NOMO-1 treated with dmso at 0.1 percent for 144 hours (cell line): ENCODE measurements around the gene CPNE6.

ENCODE experiments used
- DNase-seq: peaks from one replicate; lab custom pipeline; 2025; ENCODE audit not compliant: unreplicated experiment; lab: John Stamatoyannopoulos, UW

The CPNE6 gene

DNA sequence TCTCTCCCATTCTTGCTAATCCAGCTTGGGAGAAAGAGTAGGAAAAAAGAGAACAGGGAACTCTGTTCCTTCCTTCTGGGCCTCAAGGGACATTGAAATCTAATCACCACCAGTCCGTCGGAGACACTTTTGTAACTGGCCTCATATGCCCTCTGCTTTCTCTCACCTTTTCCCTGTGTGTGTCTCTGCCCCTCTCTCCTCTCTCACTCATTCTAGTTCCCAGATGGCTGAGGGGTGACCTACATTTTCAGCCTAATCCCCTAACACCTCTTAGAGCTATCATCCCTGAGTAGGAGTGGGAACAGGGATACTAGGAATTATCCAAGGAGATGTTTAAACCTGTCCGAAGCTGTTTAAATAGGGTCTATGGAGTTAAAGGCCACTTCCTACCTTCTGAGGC is 13.9 kb downstream of the CPNE6 start:
- DNase-seq = no peak

DNA sequence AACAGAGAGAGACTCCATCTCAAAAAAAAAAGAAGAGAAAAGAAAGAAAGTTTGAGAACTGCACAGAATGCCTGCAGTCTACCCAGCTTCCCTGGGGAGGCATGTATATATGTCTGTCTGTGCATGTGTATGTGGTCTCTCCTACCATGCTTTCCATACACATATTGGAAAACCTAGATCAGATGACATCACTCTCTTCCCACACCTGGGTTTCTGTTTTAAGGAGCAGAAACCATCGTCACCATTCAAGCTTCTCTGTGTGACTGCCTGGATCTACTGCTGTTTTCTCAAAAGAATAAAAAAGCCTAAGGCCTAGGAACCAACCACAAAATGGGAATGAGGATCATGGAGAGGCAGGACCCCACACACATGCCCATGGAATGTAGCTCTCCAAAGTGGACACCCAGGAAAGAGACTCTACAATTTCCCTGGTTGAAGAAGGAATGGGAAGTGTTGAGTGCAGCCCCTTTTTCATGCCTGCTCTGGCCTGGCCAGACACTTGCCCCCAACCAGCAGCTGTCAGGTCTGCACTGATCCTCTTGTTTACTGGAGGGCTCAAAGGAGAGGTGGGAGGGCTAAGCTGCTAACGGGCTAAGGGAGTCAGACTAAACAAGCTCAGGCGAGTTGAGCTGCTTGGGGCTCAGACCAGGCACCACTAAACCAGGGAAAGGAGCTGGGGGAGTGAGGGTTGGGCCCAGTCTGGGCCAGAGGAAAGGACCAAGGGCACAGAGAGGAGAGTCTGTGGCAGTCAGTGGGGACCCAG is 15.0 kb downstream of the CPNE6 start:
- no peak for DNase-seq

DNA sequence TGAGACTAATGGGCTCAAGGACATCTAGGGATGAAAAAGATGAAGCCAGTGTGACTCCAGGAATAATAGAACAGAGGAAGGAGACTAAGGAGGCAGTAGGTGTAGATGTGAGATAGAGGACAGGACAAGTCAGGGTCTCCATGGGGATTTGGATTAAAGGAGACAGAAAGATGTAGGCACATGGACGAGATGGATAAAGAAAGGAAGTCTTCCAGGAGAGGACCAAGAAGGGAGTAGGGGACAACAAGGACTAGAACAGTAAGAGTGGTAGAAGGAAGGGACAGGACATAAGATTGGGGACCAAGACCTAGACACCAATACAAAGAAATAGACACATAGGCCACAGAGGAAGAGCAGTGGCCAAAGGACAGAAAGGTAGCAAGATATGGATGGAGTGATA is 15.6 kb downstream of the CPNE6 start:
- no peak for DNase-seq

DNA sequence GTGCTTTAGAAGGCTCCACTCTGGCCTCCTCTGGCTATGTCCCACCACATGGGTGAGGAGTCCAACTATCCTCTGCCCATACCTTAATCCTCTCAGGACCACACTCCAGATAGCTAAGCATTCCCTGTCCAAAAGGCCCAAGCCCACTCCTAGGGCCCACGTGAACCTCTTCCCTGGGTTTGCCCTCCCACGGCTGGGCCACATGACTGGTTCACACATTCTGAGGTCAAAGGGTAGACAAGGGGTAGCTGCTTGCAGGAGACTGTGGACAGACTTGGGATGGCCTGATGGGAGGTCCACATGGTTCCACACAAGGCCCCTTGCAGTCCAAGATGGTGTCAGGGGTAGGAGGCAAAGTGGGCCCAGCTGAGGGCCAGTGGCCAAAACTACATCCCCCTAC is 16.7 kb downstream of the CPNE6 start:
- DNase-seq = no peak

DNA sequence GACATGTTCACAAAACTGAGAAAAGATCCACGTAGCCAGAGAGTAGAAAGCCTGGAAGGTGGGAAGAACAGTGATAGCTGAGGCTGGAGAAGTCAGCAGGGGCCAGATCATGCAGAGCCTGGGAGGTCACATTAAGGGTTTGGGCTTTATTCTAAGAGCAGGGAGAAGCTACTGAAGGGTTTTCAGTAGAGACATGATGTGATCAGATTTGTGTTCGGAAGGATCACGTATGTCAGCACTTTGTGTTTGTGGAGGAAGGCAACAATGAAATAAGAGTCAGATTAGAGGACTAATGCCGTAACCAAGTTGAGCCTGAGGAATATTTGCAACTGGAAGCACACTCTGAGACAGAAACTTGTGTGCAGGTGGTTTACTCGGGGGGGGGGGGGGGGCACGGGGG is 18.5 kb downstream of the CPNE6 start:
- no peak for DNase-seq

DNA sequence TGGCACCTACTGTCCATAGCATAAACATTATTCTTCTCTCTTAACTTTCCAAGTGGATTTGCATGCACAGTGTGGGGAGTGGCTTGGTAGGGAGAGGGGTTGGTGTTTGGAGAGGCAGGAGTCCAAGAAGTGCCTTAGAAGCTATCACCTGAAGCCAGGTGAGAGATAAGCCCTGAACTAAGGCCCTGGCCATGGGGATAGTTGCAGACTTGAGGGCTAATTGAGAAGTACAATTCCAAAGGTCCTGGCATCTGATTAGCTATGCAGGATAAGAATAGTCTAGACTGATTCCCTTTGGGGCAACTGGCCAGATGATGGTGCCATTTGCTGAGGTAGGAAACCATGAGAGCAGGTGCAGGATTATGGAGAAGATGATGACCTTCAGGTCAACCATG is 20.7 kb downstream of the CPNE6 start:
- no peak for DNase-seq

DNA sequence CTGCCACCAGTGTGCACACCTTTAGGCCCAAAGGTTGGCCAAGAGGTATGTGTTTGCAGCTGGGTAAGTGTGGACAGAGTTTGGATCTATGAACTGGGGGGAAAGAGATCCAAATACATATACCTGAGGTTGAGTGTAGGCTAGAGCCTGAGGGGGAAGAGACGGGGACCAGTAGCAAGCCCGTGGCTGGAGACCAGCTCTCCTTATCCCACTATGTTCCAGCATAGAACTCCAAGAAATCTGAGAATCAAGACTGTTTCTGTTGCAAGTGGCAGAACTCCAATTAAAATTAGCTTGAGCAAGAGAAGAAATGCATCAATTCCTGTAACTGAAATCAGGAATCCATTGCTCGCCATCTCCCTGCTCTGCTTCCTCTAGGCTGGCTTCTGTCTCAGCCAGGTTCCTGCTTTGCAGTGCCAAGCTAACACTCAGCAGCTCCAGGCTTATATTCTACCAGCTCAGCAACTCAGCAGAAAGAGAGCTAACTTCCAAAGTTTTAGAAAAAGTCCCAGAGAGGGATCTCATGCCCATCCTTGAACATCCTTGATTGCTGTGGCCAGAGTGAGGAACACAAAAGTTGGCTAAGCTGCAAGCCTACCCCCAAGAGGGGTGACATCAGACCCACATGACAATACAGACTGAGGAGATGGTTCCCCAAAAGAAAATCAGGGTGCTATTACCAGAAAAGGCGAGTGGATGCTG is 21.3 kb downstream of the CPNE6 start:
- no peak for DNase-seq

DNA sequence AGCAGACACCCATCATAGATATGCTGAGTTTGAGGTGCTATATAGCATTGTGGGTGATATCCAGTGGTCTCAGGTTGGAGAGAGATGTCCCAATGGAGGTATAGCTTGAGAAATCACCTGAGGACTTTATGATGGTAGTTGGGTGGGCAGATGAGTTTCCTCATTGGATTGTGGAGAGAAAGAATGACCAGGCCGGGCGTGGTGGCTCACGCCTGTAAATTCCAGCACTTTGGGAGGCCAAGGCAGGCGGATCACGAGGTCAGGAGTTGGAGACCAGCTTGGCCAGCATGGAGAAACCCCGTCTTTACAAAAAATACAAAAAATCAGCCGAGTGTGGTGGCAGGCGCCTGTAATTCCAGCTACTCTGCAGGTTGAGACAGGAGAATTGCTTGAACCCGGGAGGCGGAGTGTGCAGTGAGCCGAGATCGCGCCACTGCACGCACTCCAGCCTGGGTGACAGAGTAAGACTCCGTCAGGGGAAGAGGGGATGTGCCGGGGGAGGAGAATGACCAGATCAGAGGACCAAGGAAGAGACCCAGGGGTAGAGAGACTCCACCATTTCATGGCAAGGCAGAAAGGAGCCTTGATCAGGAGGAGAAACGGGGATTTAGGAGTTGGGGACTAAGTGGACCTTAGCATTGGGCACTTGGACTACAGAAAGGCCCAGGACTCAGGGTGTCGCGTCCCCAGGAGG is 22.0 kb downstream of the CPNE6 start:
- DNase-seq = no peak

DNA sequence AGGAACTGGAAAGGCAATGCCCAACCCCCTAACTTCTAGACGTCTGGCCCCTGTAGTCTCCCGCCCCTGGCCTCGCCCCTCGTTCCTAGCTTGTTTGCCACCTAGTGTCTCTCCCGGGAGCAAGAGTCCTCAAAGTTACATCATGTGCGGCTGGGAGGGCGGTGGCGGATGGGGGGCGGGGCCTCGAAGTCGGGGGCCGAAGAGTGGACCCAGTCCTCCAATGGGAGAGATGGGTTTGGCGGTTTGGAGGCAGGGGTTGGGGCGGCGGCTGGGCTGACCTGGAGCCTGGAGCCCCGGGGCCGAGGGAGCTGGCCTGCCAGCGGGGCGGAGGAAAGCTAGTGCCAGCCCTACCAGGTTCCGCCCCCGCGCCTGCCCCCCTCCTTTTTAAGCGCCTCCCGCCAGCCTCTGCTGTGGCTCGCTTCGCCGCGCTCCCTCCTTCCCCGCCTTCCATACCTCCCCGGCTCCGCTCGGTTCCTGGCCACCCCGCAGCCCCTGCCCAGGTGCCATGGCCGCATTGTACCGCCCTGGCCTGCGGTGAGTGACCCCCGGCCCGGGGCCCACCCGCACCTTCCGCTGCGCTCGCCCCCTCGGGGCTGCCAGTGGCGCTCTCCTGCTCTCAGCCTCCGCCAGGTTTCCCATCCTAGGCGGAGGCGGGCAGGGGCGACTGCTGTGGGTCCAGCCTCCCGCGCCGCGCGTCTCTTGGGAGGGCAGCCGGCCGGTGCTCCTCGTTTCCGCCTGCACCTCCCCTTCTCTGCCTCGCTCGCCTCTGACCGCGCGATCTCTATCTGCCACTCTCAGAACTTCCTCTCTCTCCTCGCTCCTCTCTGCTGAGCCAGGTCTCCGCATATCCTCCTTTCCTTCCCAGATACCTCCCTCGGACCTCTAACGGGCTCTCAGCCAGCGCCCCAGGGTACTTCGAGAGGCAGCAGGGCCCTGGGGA is 22.8 kb downstream of the CPNE6 start, which contains the start of gene PCK2:
Gene PCK2, plus strand, starts transcription at position 411 of the 940 bp plus-strand sequence. Its CDS starts 95 bp downstream, at position 506.
- peak; percentile 86 for DNase-seq

DNA sequence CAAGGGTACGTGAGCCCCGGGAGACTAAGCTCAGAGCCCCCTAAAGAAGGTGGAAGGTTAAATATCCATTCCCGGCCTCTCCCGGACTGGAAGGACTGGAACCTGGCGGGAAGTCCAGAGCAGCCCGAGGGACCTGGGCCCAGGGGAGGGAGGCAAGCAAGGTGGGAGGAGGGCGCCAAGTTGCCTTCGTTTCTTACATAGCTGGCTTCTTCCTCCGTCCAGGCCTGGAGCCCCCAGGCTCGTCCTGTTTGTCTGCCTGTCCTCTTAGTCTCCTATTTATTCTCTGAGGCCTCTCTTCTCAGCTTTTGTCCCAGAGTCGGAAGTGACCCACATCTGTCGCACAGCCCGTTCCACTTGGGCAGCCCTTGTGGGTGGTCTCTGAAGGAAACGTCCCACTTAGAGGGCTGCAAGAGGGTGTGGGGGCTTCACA is 23.5 kb downstream of the CPNE6 start:
- DNase-seq = no peak

DNA sequence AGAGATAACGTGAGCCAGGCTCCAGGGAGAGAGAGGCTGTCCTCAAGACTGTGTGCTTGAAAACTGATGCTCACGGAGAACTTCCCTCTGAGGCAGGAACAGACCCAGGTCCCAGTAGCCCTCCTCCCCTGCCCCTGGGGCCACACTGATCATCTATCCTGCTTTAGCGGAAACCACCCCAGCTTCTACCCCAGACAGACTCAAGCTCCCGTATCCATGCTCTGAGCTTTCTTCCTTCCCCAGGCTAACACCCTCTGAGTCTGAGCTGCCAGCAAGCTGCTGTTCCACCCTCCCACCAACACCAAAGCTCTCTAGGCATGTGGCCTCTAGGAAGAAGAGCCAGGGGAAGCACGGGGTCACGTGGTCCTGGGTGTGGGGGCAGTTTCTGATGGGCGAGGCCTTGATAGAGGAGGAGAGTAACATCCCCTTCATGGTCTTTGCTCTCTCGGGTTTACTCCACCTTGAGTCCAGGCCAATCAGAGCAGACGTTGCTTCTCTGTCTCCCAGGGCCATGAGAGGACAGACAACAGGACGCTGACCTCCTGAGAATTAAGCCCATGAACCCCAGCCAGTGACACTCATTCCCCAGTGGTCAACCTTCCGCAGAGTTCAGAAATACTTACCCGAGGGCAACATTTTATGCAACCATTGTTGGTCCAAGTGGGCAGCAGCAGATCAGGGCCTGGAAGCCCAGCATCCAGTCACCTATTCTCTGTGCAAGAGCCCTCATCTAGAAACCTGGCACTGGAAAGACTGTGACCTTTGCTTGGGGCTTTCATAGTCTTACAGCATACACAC is 24.1 kb downstream of the CPNE6 start:
- peak; percentile 42 for DNase-seq

DNA sequence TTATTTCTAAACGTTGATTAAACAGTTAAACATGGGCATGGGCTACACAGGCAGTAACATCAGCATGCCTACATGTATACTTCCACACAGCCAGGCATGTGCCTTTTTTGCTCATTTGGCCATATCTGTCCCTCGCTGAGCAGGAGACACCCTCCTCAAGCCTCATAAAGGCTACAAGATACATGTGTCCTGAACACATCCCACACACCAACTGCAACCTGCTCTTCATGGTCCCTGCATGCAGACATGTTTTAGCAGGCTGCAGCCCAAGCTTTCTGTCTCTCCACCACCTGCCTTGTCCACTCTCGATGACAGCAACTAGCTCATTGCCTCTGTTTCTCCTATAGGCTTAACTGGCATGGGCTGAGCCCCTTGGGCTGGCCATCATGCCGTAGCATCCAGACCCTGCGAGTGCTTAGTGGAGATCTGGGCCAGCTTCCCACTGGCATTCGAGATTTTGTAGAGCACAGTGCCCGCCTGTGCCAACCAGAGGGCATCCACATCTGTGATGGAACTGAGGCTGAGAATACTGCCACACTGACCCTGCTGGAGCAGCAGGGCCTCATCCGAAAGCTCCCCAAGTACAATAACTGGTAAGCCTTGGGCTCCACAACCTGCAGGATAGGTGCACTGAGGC is 25.3 kb downstream of the CPNE6 start:
- DNase-seq = no peak

DNA sequence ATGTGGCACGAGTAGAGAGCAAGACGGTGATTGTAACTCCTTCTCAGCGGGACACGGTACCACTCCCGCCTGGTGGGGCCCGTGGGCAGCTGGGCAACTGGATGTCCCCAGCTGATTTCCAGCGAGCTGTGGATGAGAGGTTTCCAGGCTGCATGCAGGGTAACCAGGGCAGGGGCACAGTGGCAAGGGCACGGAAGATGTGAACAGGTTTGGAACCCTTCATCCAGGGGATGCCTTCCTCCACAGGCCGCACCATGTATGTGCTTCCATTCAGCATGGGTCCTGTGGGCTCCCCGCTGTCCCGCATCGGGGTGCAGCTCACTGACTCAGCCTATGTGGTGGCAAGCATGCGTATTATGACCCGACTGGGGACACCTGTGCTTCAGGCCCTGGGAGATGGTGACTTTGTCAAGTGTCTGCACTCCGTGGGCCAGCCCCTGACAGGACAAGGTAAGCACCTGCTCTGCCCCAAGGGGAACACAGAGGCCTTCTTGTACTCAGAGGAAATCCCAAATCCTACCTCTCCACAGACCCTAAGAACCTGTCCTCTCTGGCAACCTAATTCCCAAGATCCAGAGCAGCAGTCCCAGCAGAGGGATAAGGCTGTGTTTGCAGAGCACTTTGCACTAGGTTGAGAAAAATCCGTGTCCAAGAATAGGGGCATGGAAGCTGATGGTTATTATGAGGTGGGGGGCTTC is 27.0 kb downstream of the CPNE6 start:
- no peak for DNase-seq

DNA sequence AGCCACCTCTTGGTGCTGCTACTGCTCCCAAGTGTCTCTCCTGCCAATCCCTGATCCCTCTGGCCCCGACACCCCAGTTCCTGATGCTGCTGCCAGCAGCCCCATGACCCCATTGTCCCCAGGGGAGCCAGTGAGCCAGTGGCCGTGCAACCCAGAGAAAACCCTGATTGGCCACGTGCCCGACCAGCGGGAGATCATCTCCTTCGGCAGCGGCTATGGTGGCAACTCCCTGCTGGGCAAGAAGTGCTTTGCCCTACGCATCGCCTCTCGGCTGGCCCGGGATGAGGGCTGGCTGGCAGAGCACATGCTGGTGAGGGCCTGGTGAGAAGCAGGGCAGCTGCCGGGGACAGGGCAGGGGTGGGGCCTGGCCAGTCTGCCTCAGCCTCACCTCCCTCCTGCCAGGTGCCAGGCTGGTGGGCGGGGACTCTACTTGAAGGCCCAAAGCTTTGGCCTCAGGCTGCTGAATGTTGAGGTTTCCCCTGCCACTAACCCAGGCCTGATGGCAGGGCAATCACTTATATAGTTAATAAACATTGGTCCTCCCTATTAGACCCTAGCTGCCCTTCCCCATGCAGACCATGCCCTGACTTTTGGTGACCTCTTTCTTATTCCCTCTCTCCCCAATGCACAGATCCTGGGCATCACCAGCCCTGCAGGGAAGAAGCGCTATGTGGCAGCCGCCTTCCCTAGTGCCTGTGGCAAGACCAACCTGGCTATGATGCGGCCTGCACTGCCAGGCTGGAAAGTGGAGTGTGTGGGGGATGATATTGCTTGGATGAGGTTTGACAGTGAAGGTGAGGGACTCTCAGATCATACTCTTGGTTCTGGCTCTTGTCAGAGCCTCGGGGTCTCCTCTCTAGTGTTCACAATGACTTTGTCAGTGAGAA is 27.8 kb downstream of the CPNE6 start:
- no peak for DNase-seq

DNA sequence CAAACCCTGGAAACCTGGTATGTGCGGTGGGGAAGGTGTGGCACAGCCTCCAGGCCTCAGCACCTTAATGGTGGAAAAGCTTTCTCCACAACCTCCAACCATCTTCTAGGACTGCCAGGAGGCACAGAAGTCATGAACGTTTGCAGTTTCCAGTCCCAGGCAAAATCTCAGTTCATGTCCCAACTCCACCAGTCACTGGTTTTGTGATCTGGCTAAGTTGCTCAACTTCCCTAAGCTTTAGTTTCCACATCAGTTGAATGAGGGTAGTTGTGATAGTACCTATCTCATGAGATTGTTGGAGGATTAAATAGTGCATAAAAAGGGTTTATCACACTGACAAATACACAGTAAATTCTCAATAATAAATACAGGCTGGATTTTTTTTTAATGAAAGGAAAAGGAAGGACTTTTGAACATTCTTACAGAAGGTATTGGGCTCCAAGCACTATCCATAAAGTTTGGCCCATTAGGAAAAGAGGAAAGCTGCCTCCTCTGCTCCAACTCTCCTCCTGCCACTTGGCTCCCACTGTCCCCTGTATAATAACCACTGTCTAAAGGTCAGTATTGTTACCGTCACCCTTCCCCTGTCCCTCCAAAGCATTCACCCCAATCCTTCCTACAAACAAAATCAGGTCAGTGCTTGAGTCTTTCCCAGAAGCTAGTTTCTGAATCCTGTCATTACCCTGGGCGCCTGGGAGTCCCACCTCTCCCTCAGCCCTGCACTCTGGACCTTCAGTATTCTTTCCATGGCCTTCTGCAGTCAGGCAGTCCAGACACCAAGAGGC is 29.0 kb downstream of the CPNE6 start:
- DNase-seq = no peak

DNA sequence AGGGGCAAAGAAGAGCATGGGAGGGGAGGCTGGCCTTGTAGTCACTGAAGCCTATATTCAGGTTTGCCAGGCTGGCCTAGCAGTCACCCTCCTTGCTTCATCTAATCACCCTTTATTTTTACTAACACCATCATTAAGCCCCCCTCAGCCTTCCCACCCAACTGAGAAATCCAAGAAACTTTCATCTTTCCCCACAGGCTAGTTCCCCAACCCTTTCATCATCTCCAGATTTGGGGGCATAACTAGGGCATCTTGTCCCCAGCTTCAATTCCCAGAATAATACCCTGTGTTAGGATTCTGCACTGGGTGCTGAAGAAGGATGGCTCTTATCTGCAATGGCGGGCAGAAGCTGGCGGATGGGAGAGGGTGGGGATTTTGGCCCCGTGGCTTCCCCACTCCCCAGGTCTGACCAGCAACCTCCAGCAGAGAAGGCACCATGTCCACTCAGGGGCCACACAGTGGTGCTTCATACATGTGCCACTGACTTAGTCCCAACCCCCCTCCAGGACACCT is 29.7 kb downstream of the CPNE6 start:
- DNase-seq = no peak
